HG02840 (cell line): Measurements from ENCODE around the gene CHMP6.

Experiments
- ATAC-seq: cut with Tn5 transposase; IDR thresholded peaks from one replicate; pipeline ENCODE4 v1.9.1; 2021; ENCODE audit warnings: mild to moderate bottlenecking, moderate library complexity, moderate number of reproducible peaks; ENCODE audit not compliant: unreplicated experiment, low FRiP score

Gene CHMP6

DNA sequence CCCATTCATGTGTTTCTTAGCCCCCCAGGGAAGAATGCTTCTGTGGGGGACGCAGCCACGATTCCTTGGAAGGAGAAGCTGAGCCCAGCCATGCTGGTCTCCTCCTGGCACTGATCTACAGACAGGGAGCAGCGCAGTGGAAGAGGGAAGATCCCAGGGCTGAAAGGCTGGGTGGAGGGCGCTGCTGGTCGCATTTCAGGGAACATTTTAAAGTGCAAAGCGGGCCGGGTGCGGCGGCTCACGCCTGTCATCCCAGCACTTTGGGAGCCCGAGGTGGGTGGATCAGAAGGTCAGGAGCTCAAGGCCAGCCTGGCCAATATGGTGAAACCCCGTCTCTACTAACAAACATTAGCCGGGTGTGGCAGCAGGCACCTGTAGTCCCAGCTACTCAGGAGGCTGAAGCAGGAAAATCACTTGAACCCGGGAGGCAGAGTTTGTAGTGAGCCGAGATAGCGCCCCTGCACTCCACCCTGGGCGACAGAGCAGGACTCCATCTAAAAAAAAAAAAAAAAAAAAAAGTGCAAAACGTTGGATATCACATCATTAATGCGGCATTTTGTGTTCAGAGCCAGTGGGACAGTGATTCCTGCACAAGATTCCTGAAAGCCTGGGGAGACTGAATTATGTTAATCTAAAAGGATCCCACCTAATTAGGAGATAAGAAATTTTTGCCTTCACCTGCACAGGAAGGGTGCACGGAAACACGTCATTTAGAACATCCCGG, 558 bp upstream of the CHMP6 start:
- no peak for ATAC-seq

GRCh38 chr17:80992077-80992947, 671 bp downstream of the CHMP6 start:
- ATAC-seq: no peak

DNA sequence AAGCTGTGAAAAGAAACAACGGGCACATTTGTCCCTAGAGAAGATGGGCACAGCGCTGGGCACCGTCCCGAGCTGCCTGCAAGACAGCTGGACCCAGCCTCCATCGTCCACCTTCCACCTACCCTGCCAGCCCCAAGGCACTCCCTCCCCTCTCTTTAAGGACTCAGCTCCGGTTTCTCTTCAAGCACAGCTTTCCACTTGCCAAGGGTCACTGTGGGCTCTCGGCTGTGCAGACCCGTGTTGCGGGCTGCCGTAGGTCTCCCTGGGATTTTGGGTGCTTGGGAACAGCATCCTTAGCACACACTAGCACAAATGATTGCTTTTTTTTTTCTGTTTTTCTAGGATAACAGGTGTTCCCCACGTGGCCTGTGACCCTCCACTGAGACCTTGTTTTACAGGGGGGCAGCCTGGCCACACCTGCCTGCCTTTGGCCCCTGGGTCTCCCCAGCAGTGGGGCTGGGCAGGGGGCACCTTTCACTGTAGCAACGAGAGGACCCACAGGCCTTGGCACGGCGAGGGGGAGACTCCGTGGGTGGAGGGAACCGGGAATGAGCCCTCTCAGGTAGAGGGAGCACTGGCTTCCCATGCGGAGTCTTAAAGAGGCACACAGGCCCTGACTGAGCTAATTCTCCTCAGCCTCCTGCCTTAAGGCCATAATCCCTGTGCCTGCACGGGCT, 1.4 kb downstream of the CHMP6 start:
- no peak for ATAC-seq

- no peak for ATAC-seq
These were observed 3.5 kb downstream of the CHMP6 start for GRCh38 chr17:80995131-80995530.

- no peak for ATAC-seq
These were observed 5.0 kb downstream of the CHMP6 start for GRCh38 chr17:80996422-80997305.

GRCh38 chr17:80997424-80998117, 5.9 kb downstream of the CHMP6 start:
- no peak for ATAC-seq

GRCh38 chr17:80998118-80998747, 6.6 kb downstream of the CHMP6 start:
- no peak for ATAC-seq

DNA sequence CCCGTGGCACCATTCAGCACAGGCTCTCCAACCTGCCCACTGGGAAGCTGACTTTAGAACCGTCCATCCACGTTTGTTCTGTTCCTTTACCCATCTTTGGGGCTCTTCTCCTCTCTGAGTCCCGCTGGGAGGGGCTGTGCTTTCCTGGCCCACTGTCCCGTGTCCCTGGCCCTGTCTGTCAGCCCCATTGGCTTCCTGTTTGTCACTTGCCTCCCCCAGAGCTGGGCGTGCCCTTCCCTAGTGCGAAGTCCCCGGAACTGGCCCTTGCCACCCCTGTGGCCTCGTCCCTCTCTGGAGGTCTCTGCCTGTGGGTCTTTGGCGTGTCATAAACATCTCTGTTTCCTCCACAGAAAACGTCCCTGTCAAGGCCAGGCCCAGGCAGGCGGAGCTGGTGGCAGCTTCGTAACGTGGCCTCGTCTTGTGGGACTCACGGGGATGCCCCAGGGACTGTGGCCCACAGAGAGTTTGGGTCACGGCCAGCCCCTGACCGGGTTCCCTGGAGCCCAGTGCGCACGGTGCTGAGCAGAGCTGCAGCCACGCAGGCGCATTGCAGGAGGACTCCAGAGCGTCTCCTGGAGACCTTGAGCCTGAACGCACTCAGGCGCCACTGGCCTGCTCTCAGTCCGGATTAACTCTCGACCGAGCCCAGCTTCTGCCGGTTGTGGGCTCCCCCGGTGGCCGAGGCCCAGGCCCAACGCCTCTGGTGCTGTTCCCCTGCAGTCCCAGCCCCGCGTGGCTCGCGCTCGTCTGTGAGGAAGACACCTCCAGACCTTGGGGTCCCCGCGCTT, 7.3 kb downstream of the CHMP6 start:
- no peak for ATAC-seq

- ATAC-seq: no peak
These were observed 8.1 kb downstream of the CHMP6 start for GRCh38 chr17:80999536-81000333.

DNA sequence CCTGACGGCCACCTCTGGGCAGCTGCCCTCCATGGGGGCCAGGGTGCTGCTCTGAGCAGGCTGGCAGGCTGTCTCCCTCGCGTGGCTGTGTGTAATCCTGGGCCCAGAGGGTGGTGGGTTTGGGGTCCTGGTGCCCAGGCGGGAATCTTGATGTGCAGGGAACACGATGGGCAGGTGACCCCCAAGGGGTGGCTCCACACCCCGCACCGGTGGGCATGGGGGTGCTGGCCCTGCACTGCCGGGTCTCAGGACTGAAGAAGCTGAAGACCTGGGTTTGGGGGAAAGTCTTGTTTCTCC, 8.6 kb downstream of the CHMP6 start:
- no peak for ATAC-seq

DNA sequence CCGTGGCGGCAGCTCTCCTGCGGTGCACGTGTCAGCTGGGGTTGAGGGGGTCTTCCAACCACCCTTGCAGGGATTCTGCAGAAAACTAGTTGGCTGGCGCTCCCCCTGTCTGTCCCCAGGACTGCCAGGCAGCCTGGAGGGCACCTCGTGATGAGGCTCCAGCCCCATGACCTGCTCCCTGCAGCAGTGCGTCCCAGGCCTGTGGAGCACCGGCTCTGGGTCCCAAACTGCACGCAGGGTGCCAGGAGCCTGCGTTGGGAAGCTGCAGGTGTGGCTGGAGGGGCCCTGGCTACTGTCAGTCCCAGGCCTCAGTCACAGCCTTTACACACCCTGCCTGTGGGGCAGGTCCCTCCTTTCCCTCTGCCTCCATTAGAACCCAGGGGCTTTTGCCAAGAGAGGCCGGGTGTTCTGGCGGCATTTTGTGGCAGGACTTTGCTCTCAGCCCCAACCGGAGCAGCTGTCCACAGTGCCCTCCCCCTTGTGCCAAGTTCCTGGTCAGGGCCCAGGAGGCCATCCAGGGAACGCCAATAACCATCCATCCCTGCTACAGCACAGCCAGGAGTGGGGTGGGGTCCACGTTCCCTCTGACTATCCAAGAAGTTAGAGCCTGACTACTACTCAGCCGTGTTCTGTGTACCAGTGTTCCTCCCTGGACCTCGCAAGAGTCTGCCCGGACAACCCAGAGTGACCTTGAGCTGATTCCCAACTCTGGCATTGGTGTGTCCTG, 9.2 kb downstream of the CHMP6 start:
- ATAC-seq: no peak

DNA sequence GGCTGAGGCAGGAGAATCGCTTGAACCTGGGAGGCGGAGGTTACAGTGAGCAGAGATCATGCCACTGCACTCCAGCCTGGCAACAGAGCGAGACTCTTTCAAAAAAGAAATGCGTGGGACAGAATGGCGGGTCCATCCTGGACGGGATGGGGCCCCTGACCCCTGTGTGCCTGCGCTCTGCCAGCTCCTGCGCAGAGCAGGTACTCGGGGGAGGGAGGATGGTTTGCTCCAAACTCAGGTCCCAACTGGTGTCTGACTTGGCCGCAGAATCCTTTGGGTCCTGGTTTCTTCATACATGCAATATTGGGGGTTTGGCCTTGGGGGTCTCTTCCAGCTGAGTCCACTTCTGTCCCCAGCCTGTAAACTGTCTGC, 10.4 kb downstream of the CHMP6 start:
- no peak for ATAC-seq

DNA sequence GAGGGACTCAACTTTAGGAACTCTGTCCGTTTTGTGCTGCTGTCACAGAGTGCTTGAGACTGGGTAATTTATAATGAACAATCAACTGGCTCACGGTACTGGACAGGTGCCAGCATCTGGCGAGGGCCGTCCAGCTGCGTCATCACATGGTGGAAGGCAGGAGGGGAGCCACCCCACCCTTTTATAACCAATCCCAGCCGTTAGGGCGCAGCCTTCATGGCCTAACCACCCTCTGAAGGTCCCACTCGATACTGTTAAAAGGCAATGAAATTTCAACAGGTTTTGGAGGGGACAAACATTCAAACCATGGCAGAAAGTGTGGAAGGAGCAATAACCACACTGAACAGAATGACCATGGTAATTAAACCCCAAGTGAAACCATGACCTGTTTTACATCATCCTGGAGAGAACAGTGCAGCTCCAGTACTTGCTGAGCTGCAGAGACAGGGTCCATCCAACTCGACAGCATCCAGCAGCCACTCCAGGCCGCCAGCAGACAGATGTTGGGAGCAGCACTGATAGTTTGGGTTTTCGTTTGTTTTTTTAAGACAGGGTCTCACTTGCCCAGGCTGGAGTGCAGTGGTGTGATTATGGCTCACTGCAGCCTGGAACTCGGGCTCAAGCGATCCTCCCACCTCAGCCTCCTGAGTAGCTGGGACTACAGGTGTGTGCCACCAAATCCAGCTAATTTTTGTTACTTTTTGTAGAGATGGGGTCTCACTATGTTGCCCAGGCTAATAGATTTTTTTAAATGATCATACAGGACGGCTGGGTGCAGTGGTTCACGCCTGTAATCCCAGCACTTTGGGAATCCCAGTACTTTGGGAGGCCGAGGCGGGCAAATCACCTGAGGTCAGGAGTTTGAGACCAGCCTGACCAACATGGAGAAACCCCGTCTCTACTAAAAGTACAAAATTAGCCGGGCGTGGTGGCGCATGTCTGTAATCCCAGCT, 11.0 kb downstream of the CHMP6 start:
- ATAC-seq: no peak

- ATAC-seq: no peak
These were observed 12.3 kb downstream of the CHMP6 start for GRCh38 chr17:81003711-81004475.

GRCh38 chr17:81006891-81007290, 15.2 kb downstream of the CHMP6 start:
- ATAC-seq: no peak
